GM13976 (cell line): ENCODE measurements around the gene ZSCAN5A.

ENCODE experiments used
- DNase-seq: peaks from one replicate; pipeline ENCODE4 v3.0.0; 2012; ENCODE audit warnings: low spot score
- in situ Hi-C: fragments of 300-500 bp; cut with MboI; formaldehyde crosslinking; loops from one replicate; pipeline ENCODE4 v1.12.0; 2022; ENCODE audit warnings: low sequenced_read_pairs, mixed read lengths, inconsistent platforms; ENCODE audit not compliant: unreplicated experiment
- TF ChIP-seq, protein P1 (sequence below): IDR thresholded peaks from 2 replicates; pipeline ENCODE4 v1.5.1; 2012; ENCODE audit warnings: borderline replicate concordance, mild to moderate bottlenecking; ENCODE audit not compliant: insufficient read depth; ENCODE audit errors: extremely low read depth, missing control alignments, control extremely low read depth

ZSCAN5A gene, protein sequence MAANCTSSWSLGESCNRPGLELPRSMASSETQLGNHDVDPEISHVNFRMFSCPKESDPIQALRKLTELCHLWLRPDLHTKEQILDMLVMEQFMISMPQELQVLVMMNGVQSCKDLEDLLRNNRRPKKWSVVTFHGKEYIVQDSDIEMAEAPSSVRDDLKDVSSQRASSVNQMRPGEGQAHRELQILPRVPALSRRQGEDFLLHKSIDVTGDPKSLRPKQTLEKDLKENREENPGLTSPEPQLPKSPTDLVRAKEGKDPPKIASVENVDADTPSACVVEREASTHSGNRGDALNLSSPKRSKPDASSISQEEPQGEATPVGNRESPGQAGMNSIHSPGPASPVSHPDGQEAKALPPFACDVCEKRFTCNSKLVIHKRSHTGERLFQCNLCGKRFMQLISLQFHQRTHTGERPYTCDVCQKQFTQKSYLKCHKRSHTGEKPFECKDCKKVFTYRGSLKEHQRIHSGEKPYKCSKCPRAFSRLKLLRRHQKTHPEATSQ

DNA sequence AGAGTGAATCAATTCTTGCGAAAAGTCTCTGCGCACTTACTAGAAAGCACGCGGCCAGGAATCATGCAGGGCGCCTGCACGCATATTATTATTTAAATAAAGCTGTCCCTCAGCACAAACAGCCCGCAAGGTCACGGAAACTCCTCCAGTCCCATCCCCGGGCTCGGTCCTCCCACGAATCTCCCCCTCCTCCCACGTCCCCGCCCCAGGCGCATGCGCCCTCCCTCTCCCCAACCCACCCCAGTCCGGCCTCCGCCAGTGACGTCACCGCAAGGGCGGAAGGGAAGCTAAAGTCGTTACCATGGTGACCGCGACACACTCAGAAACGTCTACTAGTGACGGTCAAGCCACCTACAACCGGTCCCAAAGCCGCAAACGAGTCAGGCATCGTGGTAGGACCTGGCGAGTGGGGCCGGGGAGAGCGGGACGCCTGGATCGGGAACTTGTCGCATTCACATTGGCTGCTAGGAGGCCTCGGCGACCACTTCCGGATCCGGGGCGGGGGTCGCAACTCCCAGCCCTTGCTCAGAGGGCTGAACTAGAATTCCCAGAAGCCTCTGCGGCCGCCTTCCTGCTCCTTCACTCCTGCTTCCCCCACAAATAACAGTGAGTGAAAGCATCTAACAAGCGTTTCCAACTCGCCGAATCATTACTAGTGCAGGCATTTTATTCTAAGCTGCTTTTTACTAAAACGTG is at the start of gene ZSCAN5A:
Gene ZSCAN5A, minus strand, starts transcription at position 459 of the 696 bp plus-strand sequence. CDS start 89,793 bp downstream, outside the sequence.
- peak; percentile 95 for DNase-seq
- TF ChIP-seq, protein P1, sequence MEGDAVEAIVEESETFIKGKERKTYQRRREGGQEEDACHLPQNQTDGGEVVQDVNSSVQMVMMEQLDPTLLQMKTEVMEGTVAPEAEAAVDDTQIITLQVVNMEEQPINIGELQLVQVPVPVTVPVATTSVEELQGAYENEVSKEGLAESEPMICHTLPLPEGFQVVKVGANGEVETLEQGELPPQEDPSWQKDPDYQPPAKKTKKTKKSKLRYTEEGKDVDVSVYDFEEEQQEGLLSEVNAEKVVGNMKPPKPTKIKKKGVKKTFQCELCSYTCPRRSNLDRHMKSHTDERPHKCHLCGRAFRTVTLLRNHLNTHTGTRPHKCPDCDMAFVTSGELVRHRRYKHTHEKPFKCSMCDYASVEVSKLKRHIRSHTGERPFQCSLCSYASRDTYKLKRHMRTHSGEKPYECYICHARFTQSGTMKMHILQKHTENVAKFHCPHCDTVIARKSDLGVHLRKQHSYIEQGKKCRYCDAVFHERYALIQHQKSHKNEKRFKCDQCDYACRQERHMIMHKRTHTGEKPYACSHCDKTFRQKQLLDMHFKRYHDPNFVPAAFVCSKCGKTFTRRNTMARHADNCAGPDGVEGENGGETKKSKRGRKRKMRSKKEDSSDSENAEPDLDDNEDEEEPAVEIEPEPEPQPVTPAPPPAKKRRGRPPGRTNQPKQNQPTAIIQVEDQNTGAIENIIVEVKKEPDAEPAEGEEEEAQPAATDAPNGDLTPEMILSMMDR: no peak
- in situ Hi-C loops: no loop called here

DNA sequence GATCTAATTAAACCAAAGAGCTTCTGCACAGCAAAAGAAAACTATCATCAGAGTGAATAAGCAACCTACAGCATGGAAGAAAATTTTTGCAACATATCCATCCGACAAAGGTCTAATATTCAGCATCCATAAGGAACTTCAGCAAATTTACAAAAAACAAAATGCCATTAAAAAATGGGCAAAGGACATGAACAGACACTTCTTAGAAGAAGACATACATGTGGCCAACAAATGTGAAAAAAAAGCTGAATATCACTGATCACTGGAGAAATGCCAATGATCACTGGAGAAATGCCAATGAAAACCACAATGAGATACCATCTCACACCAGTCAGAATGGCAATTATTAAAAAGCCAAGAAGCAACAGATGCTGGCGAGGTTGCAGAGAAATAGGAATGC is 46.2 kb upstream of the ZSCAN5A start:
- in situ Hi-C loops: no loop called here
- TF ChIP-seq, protein P1: no peak
- no peak for DNase-seq

DNA sequence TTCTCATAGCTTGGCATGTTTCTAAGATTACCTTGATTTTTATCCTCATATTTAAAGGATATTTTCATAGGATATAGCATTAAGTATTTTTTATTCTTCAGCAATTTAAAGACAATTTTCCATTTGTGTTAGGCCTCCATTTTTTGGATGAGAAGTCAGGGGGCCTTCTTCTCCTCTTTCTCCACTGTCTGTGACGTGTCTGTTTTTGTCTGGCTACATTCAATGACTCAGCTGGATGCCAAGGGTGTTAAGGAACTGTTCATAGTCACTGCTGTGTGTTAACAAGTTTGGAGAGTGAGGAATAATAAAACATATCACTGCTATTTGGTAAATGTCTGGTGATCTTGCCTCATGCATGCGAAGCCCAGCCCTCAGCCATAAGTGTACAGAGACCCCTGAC is 42.3 kb upstream of the ZSCAN5A start:
- DNase-seq: no peak
- in situ Hi-C loops: no loop called here
- TF ChIP-seq, protein P1: no peak

DNA sequence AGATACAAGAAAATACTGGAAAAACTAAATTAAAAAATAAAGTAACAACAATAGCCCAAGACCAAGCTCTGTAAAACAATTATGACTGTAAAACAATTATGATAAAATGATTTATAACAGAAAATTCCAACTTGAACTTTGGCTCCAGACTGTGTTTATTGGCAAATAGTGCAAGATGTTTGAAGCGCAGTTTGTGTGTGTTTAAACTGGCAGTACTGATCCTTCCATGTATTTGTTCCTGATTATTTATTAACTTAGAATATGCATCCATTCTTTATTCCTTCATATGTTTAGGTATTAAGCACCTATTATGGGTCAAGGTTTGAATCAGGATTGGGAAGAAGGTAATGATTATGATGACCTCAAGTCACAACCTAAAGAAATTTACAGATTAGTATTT is 40.9 kb upstream of the ZSCAN5A start:
- TF ChIP-seq, protein P1: no peak
- in situ Hi-C loops: no loop called here
- DNase-seq: no peak

DNA sequence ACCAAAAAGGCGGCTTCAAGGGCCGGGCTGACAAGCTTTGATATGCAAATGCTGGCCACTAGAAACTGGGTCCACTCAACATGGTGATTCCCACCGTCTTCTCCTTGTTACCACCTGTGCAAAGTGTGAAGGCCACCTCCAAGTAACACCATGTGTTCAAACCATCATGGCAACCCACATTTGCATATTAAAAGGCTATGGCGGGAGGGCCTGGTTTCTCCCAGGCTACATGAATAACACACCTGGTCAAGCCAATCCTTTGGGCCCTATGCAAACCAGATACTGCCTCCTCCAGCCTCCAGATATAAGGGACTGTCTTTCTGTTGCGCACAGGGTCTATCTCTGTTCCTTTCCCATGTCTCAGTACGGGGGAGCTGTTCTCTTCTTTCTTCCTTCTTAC is 36.6 kb upstream of the ZSCAN5A start:
- TF ChIP-seq, protein P1: no peak
- in situ Hi-C loops: no loop called here
- DNase-seq: no peak

DNA sequence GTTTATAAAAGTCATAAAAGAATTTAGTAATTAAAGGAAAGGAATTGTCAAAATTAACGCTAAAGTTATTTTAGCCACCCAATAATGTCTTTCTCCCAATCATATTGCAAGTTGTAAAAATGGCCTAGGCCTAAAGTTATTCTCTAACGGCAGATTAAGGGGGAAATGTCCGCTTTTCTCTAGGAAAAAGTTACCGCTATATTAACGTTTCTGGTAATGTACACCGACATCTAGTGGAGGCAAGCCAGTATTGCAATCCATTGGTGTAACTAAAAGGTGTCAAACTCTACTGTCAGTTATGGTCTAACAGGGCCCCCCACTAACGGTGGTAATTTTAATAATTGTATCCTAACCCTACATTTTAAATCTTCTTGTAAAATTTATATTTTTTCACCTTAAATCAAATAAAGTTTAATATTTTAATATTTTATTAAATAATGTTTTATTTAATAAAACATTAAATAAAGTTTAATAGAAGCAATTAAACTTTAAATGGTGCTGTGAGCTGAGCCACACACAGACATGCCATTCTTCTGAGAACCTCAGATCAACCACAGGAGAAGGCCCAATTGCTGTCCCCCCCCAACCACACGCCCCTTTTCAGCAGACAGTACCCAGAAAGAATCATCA is 35.9 kb upstream of the ZSCAN5A start:
- DNase-seq: peak; percentile 48
- in situ Hi-C loops: no loop called here
- TF ChIP-seq, protein P1: peak; percentile 76
